ENCODE data around the gene XYLB. TPM values are rescaled to one million over a fixed set of nuclear protein-coding genes. Genes with fewer than 3 reads are reported as not detected.

The XYLB gene
- total RNA-seq, 2 donors from 2014 or later: 1.8 to 38.7 TPM

DNA sequence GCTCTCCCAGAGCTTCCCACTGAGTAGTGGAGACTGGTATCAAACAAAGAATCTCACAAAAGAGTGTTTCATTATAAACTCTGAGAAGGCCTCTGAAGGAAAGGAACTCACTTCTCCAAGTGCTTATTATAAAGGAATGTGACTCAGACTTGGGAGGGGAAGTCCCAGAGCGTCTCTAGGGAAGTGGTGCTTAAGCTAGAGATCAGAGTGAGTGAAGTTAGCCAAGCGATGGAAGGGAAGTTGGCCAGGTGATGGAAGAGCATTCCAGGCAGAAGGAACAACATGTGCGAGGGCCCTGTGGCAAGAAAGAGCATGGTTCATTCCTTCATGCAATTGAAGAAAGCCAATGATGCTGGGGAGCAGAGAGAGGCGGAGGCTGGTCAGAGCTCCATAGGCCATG lies 2.3 kb downstream of the XYLB start:
- ATAC-seq (ENCODE audit: insufficient number of reproducible peaks, low FRiP score, low read depth) (no peak), DNase-seq (ENCODE audit: low spot score) (no peak)
- Histone ChIP-seq H3K9me3 (no peaks in the 10 kb centered on the region), H3K27me3 (replicated peaks; ENCODE audit: insufficient read depth) (no peaks in the 10 kb centered on the region), H3K27ac (no peak overlapping the region), H3K4me3 (no peak overlapping the region), H3K4me1 (ENCODE audit: control insufficient read depth in 1 of 2, low read depth in 2 of 2) (peaks cover 0 to 9% of the 10 kb centered on the region in 2 donors), H3K36me3 (no peaks in the 10 kb centered on the region)
- TF ChIP-seq, protein P1, sequence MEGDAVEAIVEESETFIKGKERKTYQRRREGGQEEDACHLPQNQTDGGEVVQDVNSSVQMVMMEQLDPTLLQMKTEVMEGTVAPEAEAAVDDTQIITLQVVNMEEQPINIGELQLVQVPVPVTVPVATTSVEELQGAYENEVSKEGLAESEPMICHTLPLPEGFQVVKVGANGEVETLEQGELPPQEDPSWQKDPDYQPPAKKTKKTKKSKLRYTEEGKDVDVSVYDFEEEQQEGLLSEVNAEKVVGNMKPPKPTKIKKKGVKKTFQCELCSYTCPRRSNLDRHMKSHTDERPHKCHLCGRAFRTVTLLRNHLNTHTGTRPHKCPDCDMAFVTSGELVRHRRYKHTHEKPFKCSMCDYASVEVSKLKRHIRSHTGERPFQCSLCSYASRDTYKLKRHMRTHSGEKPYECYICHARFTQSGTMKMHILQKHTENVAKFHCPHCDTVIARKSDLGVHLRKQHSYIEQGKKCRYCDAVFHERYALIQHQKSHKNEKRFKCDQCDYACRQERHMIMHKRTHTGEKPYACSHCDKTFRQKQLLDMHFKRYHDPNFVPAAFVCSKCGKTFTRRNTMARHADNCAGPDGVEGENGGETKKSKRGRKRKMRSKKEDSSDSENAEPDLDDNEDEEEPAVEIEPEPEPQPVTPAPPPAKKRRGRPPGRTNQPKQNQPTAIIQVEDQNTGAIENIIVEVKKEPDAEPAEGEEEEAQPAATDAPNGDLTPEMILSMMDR (IDR thresholded peaks at IDR 0.05): no peak

DNA sequence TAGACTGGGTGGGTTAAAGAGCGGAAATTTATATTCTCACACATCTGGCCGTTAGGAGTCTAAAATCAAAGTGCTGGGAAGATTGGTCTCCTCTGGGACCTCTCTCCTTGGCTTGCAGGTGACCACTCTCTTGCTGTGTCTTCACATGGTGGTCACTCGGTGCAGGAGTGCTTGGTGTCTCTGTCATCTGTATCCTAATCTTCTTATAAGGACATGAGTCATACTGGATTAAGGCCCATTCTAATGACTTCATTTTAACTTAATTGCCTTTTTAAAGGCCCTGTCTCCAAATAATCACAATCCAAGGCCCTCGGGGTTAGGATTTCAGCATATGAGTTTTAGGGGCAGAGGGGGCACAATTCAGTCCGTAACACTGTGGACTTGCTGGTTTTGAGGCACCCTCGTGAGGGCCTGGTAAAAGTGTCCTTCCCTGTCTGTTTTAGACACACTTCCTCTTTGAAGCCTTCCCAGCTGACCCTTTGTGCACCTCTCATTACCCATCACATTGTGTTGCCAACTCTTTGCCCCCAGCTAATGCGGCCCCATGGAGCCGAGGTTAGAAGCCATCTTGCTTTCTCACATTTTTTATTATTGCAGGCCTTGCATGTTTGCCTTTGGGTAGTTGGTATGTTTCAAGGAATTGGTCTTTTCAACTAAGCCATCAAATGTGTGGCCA lies 3.2 kb downstream of the XYLB start:
- Histone ChIP-seq H3K4me1 (ENCODE audit: control insufficient read depth in 1 of 2, low read depth in 2 of 2) (peaks cover 0 to 9% of the 10 kb centered on the region in 2 donors), H3K27ac (no peak overlapping the region), H3K9me3 (no peaks in the 10 kb centered on the region), H3K36me3 (no peaks in the 10 kb centered on the region), H3K27me3 (replicated peaks; ENCODE audit: insufficient read depth) (no peaks in the 10 kb centered on the region), H3K4me3 (no peak overlapping the region)
- DNase-seq (ENCODE audit: low spot score) (no peak), ATAC-seq (ENCODE audit: insufficient number of reproducible peaks, low FRiP score, low read depth) (no peak)
- TF ChIP-seq, protein P1 (IDR thresholded peaks at IDR 0.05): no peak

DNA sequence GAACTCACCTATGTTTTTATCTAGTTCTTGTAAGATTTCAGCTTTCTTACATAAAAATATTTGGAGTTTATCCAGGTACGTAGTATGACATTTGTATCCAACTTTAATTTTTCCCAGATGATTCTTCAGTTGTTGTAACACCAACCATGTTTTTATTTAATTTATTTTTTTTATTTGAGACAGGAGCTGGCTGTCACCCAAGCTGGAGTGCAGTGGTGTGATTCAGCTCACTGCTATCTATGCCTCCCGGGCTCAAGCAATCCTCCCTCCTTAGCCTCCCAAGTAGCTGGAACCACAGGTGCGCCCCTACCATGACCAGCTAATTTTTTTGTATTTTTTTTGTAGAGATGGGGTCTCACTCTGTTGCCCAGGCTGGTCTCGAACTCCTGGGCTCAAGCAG lies 6.6 kb downstream of the XYLB start:
- no peaks in the 10 kb centered on the region for H3K4me1 ChIP-seq (ENCODE audit: control insufficient read depth in 1 of 2, low read depth in 2 of 2)
- H3K4me3 ChIP-seq: no peak overlapping the region
- no peaks in the 10 kb centered on the region for H3K9me3 ChIP-seq
- ATAC-seq (ENCODE audit: insufficient number of reproducible peaks, low FRiP score, low read depth) (no peak), DNase-seq (ENCODE audit: low spot score) (no peak)
- H3K27ac ChIP-seq: no peak overlapping the region
- TF ChIP-seq, protein P1 (IDR thresholded peaks at IDR 0.05): no peak
- no peaks in the 10 kb centered on the region for H3K36me3 ChIP-seq
- no peaks in the 10 kb centered on the region for H3K27me3 ChIP-seq (replicated peaks; ENCODE audit: insufficient read depth)

- no peaks in the 10 kb centered on the region for H3K36me3 ChIP-seq
- TF ChIP-seq, protein P1 (IDR thresholded peaks at IDR 0.05): no peak
- H3K27ac ChIP-seq: no peak overlapping the region
- no peak overlapping the region for H3K4me3 ChIP-seq
- ATAC-seq (ENCODE audit: insufficient number of reproducible peaks, low FRiP score, low read depth): no peak
- DNase-seq (ENCODE audit: low spot score): no peak
- H3K4me1 ChIP-seq (ENCODE audit: control insufficient read depth in 1 of 2, low read depth in 2 of 2): no peaks in the 10 kb centered on the region
- H3K27me3 ChIP-seq (replicated peaks; ENCODE audit: insufficient read depth): no peaks in the 10 kb centered on the region
- no peaks in the 10 kb centered on the region for H3K9me3 ChIP-seq
These were observed 8.2 kb downstream of the XYLB start for GRCh38 chr3:38354588-38355330.

- no peaks in the 10 kb centered on the region for H3K27me3 ChIP-seq (replicated peaks; ENCODE audit: insufficient read depth)
- H3K27ac ChIP-seq: no peak overlapping the region
- H3K4me3 ChIP-seq: no peak overlapping the region
- DNase-seq (ENCODE audit: low spot score) (no peak), ATAC-seq (ENCODE audit: insufficient number of reproducible peaks, low FRiP score, low read depth) (no peak)
- TF ChIP-seq, protein P1 (IDR thresholded peaks at IDR 0.05): no peak
- no peaks in the 10 kb centered on the region for H3K36me3 ChIP-seq
- no peaks in the 10 kb centered on the region for H3K4me1 ChIP-seq (ENCODE audit: control insufficient read depth in 1 of 2, low read depth in 2 of 2)
- no peaks in the 10 kb centered on the region for H3K9me3 ChIP-seq
These were observed 12.5 kb downstream of the XYLB start for GRCh38 chr3:38359038-38359437.
